Heart right ventricle (tissue), 16 donors: ENCODE measurements around the gene EVC. TPM values are rescaled to one million over a fixed set of nuclear protein-coding genes. Genes with fewer than 3 reads are reported as not detected.
A peak's percentile ranks its signal among the peaks of the same experiment; 100 is the strongest.

Source experiments
- ATAC-seq, 8 donors: fragments of 200-7000 bp; cut with Tn5 transposase; one replicate each; pipeline ENCODE4 v1.9.1; 2020; ENCODE audit warnings: mild to moderate bottlenecking in 8 of 8, moderate library complexity in 8 of 8, moderate number of reproducible peaks in 1 of 8
- DNase-seq, 2 donors: peaks; one replicate each; pipeline ENCODE4 v3.0.0-alpha.2; 2020
- H3K27ac ChIP-seq, 10 donors: fragments of 200-600 bp; sonication (generic) in 2 of 10; one replicate each; pipeline versions ENCODE4 v1.5.0 to v1.8.0; 2020 to 2022; ENCODE audit warnings: mild to moderate bottlenecking in 3 of 10
- H3K27me3 ChIP-seq, 7 donors: fragments of 200-600 bp; one replicate each; pipeline ENCODE4 v1.8.0; 2021 to 2022; ENCODE audit warnings: mild to moderate bottlenecking in 2 of 7
- H3K36me3 ChIP-seq, 9 donors: fragments of 200-600 bp; sonication (generic) in 1 of 9; one replicate each; pipeline versions ENCODE4 v1.5.0 to v1.8.0; 2020 to 2022; ENCODE audit warnings: mild to moderate bottlenecking in 2 of 9
- H3K4me1 ChIP-seq, 9 donors: fragments of 200-600 bp; sonication (generic) in 1 of 9; one replicate each; pipeline versions ENCODE4 v1.5.0 to v1.8.0; 2020 to 2022; ENCODE audit warnings: mild to moderate bottlenecking in 4 of 9
- H3K4me3 ChIP-seq, 10 donors: fragments of 200-600 bp; sonication (generic) in 2 of 10; one replicate each; pipeline versions ENCODE4 v1.5.0 to v1.8.0; 2020 to 2022; ENCODE audit warnings: mild to moderate bottlenecking in 7 of 10, moderate library complexity in 2 of 10
- H3K9me3 ChIP-seq, 11 donors: fragments of 200-600 bp in 10 of 11; sonication (generic) in 2 of 11; one replicate each; pipeline versions ENCODE4 v1.5.0 to v1.8.0; 2013 to 2022; ENCODE audit warnings: mild to moderate bottlenecking in 2 of 11, control low read depth in 1 of 11, moderate library complexity in 1 of 11
- WGBS, 2 donors: extraction: QIAGEN DNeasy Blood & Tissue Kit; methylation state at CpG; one replicate each; pipeline ENCODE4 v1.1.7; 2013; ENCODE audit warnings: inconsistent platforms in 1 of 2; 5-methylcytosine and 5-hydroxymethylcytosine counted together
- intact Hi-C, 10 donors: fragments of 100-400 bp; cut with DNase I; formaldehyde crosslinking; loops; one replicate each; pipeline versions ENCODE4 v1.11.1 to v1.14.2; 2022
- polyA plus RNA-seq, 2 donors: library from polyadenylated mRNA; stranded (reverse); fragments of 200-250 nt; gene quantifications; one replicate each; pipeline ENCODE4 v1.2.3, GENCODE V29; 2013
- total RNA-seq, 10 donors: library from RNA; stranded (reverse); fragmentation: NEBNext Ultra II Directional in 3 of 10; extraction: Animal tissue kit (Norgen Biotek cat#: 25700) in 3 of 10; gene quantifications; one replicate each; pipeline versions ENCODE4 v1.2.1 to v1.2.4, GENCODE V29; 2021 to 2023
- TF ChIP-seq, protein P1 (sequence below), 9 donors: fragments of 200-600 bp; sonication (generic) in 2 of 9; IDR thresholded peaks; one replicate each; pipeline versions ENCODE4 v1.5.0 to v1.8.0; 2021 to 2022; ENCODE audit warnings: antibody characterized with exemption in 9 of 9, mild to moderate bottlenecking in 5 of 9, moderate library complexity in 1 of 9
- donor health status: Arrhythmogenic right ventricular cardiomyopathy.
- donor health status: ischemic (EF 13 %, LVEDD 7.1; RV severe dilation, severe dysfunction).
- donor health status: healthy with polysubstance abuse.
- donor health status: DM: no; HTN: yes; CAD: no.
- donor health status: DM: no; HTN: no; CAD: no.
- donor health status: ischemic (EF 25% LVEDD 6.9; RV normal size, moderate dysfunction).
- donor health status: ischemic (EF 25% LVEDD 5.7; RV mildly dilated, moderate dysfunction).
- donor health status: healthy.
- donor health status: DM: yes; HTN: yes; CAD: no.
- donor health status: Ischemic cardiomyopathy.
- donor health status: ischemic (EF 35%, LVEDD 5.7; RV mildly dilated, moderate dysfunction).
- donor health status: nonischemic (EF 11% LVEDD 7.7; RV severe dilation, severe dysfunction).
- donor health status: DM: yes; HTN: yes; CAD: no.
- donor health status: PGD.
- donor health status: ischemic (EF 29% LVEDD 5.4; RV normal size, mild dysfunction).
- donor health status: nonischemic (EF 23%, LVEDD 6.1; RV moderate dilation, normal function).

Gene EVC
- total and polyA plus RNA-seq, 12 donors, result 0.97 to 7.5 (median 4.8) TPM

DNA sequence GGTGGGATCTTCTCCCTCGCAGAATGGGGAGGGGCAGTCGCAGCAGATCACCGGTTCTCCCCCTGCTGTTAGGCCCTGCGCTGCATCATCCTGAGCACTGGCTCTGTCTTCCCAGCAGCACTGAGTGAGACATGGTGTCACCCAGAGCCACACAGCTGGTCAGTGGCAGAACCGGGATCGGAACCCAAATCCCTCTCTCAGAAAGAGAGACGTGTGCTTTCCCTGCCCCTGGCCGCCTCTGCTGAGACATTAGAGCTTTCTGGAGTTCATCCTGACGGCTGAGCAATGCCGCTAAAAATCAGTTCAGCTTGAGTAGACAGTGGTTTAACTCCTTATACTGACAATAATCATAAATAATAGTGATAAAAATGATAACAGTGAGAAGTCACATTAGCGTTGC lies 87.9 kb downstream of the EVC start:
- Histone ChIP-seq H3K36me3 (peaks cover 0 to 47% (median 0%) of the 10 kb centered on the region in 9 donors), H3K27ac (no peak overlapping the region), H3K27me3 (no peaks in the 10 kb centered on the region), H3K4me1 (no peaks in the 10 kb centered on the region), H3K4me3 (no peak overlapping the region), H3K9me3 (no peaks in the 10 kb centered on the region)
- intact Hi-C loops, result no loop called here
- TF ChIP-seq, protein P1, sequence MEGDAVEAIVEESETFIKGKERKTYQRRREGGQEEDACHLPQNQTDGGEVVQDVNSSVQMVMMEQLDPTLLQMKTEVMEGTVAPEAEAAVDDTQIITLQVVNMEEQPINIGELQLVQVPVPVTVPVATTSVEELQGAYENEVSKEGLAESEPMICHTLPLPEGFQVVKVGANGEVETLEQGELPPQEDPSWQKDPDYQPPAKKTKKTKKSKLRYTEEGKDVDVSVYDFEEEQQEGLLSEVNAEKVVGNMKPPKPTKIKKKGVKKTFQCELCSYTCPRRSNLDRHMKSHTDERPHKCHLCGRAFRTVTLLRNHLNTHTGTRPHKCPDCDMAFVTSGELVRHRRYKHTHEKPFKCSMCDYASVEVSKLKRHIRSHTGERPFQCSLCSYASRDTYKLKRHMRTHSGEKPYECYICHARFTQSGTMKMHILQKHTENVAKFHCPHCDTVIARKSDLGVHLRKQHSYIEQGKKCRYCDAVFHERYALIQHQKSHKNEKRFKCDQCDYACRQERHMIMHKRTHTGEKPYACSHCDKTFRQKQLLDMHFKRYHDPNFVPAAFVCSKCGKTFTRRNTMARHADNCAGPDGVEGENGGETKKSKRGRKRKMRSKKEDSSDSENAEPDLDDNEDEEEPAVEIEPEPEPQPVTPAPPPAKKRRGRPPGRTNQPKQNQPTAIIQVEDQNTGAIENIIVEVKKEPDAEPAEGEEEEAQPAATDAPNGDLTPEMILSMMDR (IDR thresholded peaks at IDR 0.05), result no peak
- DNase-seq (no peak), ATAC-seq (no peak)
- WGBS, 2 donors, result 92 to 97% methylated on average over 11 of the region's 11 CpGs

DNA sequence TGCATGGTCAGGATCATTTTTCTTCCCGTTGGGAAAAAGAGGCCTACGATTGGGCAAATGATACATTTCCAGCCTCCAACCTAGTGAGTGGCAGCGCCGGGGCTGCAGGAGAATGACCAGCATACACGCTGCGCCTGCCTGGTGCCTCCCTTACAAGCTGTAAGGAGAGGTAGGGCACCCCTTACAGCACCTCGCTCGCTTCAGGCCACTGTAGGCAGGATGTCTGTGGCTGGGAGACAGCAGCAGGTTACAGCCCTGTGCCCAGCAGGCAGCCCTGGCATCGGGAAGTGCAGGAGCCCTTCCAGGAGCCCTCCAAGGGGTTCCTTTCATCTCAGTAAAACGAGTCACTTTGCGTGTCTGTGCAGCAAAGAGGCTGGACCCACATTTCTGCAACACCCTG lies 88.4 kb downstream of the EVC start:
- H3K9me3 ChIP-seq, result no peaks in the 10 kb centered on the region
- H3K36me3 ChIP-seq, result peaks cover 0 to 47% (median 0%) of the 10 kb centered on the region in 9 donors
- DNase-seq (no peak), ATAC-seq (no peak)
- intact Hi-C loops, result no loop called here
- no peak overlapping the region for H3K27ac ChIP-seq
- H3K4me3 ChIP-seq, result no peak overlapping the region
- TF ChIP-seq, protein P1 (IDR thresholded peaks at IDR 0.05), result no peak
- WGBS, 2 donors, result 88 to 89% methylated on average over 11 of the region's 11 CpGs
- no peaks in the 10 kb centered on the region for H3K27me3 ChIP-seq
- no peaks in the 10 kb centered on the region for H3K4me1 ChIP-seq

DNA sequence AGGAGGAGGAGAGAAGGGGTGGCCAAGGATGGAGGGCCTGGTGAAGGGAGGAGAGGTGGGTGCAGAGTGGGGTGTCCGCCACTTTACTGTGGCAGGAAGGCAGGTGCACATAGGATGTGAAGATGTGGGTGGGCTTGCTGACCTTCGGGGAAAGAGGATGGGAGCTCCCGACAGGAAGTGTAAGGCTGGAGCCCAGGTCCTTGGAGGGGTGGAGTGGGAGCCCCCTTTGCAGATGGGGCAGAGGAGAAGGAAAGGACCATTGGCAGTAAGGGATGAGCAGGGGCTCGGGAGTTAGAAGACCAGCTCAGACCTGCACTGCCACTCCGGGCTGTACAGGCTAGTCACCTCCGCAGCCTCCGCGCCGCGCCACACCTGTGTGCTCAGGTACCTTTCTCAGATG lies 89.5 kb downstream of the EVC start:
- Histone ChIP-seq H3K9me3 (no peaks in the 10 kb centered on the region), H3K4me3 (no peak overlapping the region), H3K27me3 (no peaks in the 10 kb centered on the region), H3K27ac (no peak overlapping the region), H3K4me1 (no peaks in the 10 kb centered on the region), H3K36me3 (peaks cover 0 to 49% (median 0%) of the 10 kb centered on the region in 9 donors)
- no peak for DNase-seq
- intact Hi-C loops, result no loop called here
- 89 to 90% methylated on average over 10 of the region's 10 CpGs for WGBS, 2 donors
- no peak for ATAC-seq
- TF ChIP-seq, protein P1 (IDR thresholded peaks at IDR 0.05), result no peak

DNA sequence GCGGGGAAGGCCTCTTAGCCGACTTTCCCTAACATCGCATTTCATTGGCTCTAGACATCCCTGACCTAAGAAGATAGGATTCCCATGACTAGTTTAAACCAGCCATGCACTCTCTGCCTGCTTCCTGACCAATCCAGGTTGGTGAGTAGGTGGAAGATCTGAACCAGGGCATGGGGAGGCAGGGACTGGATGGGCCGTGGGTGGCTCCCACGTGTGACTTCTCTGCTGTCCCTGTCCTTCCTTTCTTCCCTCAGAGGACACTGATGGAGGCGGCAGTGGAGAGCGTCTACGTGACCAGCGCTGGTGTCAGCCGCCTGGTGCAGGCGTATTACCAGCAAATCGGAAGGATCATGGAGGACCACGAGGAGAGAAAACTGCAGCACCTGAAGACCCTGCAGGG lies 90.7 kb downstream of the EVC start:
- 90 to 94% methylated on average over 13 of the region's 13 CpGs for WGBS, 2 donors
- Histone ChIP-seq H3K9me3 (no peaks in the 10 kb centered on the region), H3K36me3 (peaks cover 0 to 54% (median 0%) of the 10 kb centered on the region in 9 donors), H3K4me1 (no peaks in the 10 kb centered on the region), H3K27me3 (no peaks in the 10 kb centered on the region), H3K4me3 (no peak overlapping the region), H3K27ac (no peak overlapping the region)
- DNase-seq (no peak), ATAC-seq (peak in 1 of 8 donors; percentile 44)
- TF ChIP-seq, protein P1 (IDR thresholded peaks at IDR 0.05), result no peak
- intact Hi-C loops, result no loop called here
